Fibroblast of lung (primary cell): Measurements from ENCODE around the gene FRMD4A. TPM values are rescaled to one million over a fixed set of nuclear protein-coding genes. Genes with fewer than 3 reads are reported as not detected.
A peak's percentile ranks its signal among the peaks of the same experiment; 100 is the strongest.
"Not testable (repeated sequence)": the region's sequence is repeated elsewhere in the genome, so short reads cannot be mapped to it uniquely, and the experiment has no call there.

Experiments used
- DNase-seq, 2 donors: peaks; one replicate each; pipeline versions ENCODE4 v3.0.0 to v3.0.0-alpha.2; 2010; ENCODE audit warnings: low read depth in 2 of 2
- H2AFZ ChIP-seq: 2 replicates; pipeline ENCODE4 v1.5.1; 2012; ENCODE audit warnings: low read length, control low read depth, inconsistent platforms
- H3K27ac ChIP-seq: 2 replicates; pipeline ENCODE4 v1.5.1; 2011; ENCODE audit warnings: low read length, control low read depth; ENCODE audit not compliant: insufficient read depth
- H3K27me3 ChIP-seq: 2 replicates; pipeline ENCODE4 v1.5.1; 2011; ENCODE audit warnings: mild to moderate bottlenecking, low read length; ENCODE audit not compliant: control insufficient read depth, insufficient read depth
- H3K36me3 ChIP-seq: 2 replicates; pipeline ENCODE4 v1.5.1; 2011; ENCODE audit warnings: low read length; ENCODE audit not compliant: control insufficient read depth, insufficient read depth
- H3K4me1 ChIP-seq: 2 replicates; pipeline ENCODE4 v1.5.1; 2011; ENCODE audit warnings: low read length; ENCODE audit not compliant: control insufficient read depth, insufficient read depth; ENCODE audit errors: extremely low read depth
- H3K4me2 ChIP-seq: 2 replicates; pipeline ENCODE4 v1.5.1; 2011; ENCODE audit warnings: low read length, control low read depth; ENCODE audit not compliant: insufficient read depth; ENCODE audit errors: extremely low read depth
- H3K4me3 ChIP-seq, 4 experiments: fragments of 200-600 bp in 1 of 4; sonication (generic) in 1 of 4; replicated peaks in 1 of 4; 2 replicates each; pipeline ENCODE4 v1.5.1; 2011 to 2016; ENCODE audit warnings: low read length in 4 of 4, low read depth in 3 of 4, mild to moderate bottlenecking in 3 of 4, control low read depth in 2 of 4, inconsistent platforms in 1 of 4, mixed read lengths in 1 of 4; ENCODE audit not compliant: insufficient read depth in 1 of 4; ENCODE audit errors: control extremely low read depth in 1 of 4
- H3K79me2 ChIP-seq: 2 replicates; pipeline ENCODE4 v1.5.1; 2012; ENCODE audit warnings: mild to moderate bottlenecking, low read length, inconsistent platforms; ENCODE audit not compliant: control insufficient read depth, insufficient read depth
- H3K9ac ChIP-seq: 2 replicates; pipeline ENCODE4 v1.5.1; 2011; ENCODE audit warnings: mild to moderate bottlenecking, low read length, control low read depth; ENCODE audit not compliant: insufficient read depth
- H3K9me3 ChIP-seq: 2 replicates; pipeline ENCODE4 v1.5.1; 2012; ENCODE audit warnings: low read depth, low read length; ENCODE audit not compliant: control insufficient read depth, insufficient read depth
- H4K20me1 ChIP-seq: 2 replicates; pipeline ENCODE4 v1.5.1; 2011; ENCODE audit warnings: low read length; ENCODE audit not compliant: control insufficient read depth, insufficient read depth; ENCODE audit errors: extremely low read depth
- EZH2 ChIP-seq: IDR thresholded peaks from 2 replicates; pipeline ENCODE4 v1.5.1; 2012; ENCODE audit warnings: low read length, control low read depth, mild to moderate bottlenecking; ENCODE audit errors: missing control alignments
- polyA plus RNA-seq, 2 donors: library from polyadenylated mRNA; depleted of rRNA in 1 of 2; stranded (reverse) in 1 of 2; unstranded in 1 of 2; fragments of >200 nt; gene quantifications; 2 replicates each; pipeline ENCODE4 v1.2.1, GENCODE V29; 2011 to 2012; ENCODE audit warnings: missing spikeins in 1 of 2
- total RNA-seq: library from RNA; depleted of rRNA; stranded (reverse); fragments of >200 nt; gene quantifications from 2 replicates; pipeline ENCODE4 v1.2.1, GENCODE V29; 2014
- TF ChIP-seq, protein P1 (sequence below), 2 donors: IDR thresholded peaks in 1 of 2; conservative IDR thresholded peaks in 1 of 2; 1 replicate in 1 of 2; 2 replicates in 1 of 2; pipeline ENCODE4 v1.5.1; 2011 to 2012; ENCODE audit warnings: low read length in 2 of 2, control low read depth in 1 of 2, inconsistent platforms in 1 of 2, low read depth in 1 of 2, mild to moderate bottlenecking in 1 of 2

Gene FRMD4A
- total and polyA plus RNA-seq, 2 donors (not counting 1 experiment from before 2014, with no cell fraction given) = 26.9 to 63.6 TPM

DNA sequence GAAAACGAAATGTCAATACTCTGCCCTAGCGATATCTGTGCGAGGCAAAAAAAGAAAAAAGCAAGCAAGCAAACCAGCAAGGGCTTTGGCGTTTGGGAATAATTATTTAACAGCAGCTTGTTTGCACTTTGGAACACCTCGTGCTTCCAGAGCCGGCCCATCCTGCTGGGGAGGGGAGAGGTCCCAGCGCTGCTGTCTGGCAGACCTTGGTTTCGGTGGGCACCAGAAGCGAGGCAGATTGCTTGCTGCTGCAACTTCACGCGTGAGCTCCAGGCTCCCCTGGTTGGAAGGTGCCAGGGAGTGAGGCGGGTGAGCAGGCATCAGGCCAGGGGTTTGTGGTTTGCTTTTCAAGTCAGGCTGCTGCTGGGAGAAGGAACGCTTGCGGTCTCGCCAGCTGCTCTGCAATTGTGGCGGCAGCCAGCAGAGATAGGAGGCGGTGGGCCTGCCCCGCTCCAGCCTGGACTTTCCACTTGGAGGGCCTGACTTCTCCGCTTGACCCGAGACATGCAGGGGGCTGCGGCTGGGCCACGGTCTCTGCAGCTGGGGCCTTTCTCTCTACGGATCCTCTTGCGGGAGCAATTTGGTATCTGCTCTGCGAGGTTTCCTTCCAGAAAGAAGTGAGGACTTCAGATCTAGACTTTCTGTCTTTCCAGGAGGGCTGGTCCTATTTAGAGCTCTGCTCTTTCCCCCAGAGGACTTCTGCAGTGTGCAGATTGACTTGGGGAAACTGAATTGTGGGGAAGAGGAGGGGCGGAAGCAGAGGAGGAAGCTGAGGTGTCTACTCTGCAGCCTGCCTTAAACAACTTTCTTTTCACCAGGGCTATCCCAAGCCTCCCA, 612.6 kb downstream of the FRMD4A start:
- Histone ChIP-seq H3K27ac (peak overlapping the region; percentile 77), H3K27me3 (no peaks in the 10 kb centered on the region), H3K4me2 (peak overlapping the region; percentile 83), H3K9me3 (no peaks in the 10 kb centered on the region), H4K20me1 (no peaks in the 10 kb centered on the region), H3K4me1 (peaks cover 30% of the 10 kb centered on the region), H3K79me2 (no peaks in the 10 kb centered on the region), H3K4me3 (peak overlapping the region in 3 of 4 experiments; percentile 7 to 46 (median 41)), H3K9ac (peak overlapping the region; percentile 54), H3K36me3 (no peaks in the 10 kb centered on the region), H2AFZ (no peak overlapping the region)
- peak; percentile 94 to 98 for DNase-seq
- TF ChIP-seq, protein P1, sequence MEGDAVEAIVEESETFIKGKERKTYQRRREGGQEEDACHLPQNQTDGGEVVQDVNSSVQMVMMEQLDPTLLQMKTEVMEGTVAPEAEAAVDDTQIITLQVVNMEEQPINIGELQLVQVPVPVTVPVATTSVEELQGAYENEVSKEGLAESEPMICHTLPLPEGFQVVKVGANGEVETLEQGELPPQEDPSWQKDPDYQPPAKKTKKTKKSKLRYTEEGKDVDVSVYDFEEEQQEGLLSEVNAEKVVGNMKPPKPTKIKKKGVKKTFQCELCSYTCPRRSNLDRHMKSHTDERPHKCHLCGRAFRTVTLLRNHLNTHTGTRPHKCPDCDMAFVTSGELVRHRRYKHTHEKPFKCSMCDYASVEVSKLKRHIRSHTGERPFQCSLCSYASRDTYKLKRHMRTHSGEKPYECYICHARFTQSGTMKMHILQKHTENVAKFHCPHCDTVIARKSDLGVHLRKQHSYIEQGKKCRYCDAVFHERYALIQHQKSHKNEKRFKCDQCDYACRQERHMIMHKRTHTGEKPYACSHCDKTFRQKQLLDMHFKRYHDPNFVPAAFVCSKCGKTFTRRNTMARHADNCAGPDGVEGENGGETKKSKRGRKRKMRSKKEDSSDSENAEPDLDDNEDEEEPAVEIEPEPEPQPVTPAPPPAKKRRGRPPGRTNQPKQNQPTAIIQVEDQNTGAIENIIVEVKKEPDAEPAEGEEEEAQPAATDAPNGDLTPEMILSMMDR (conservative IDR thresholded peaks at IDR 0.05 in 1 of 2, IDR thresholded peaks at IDR 0.05 in 1 of 2; ENCODE audit: low read depth in 1 of 2, low read length in 2 of 2) = no peak
- no peak for TF ChIP-seq EZH2

DNA sequence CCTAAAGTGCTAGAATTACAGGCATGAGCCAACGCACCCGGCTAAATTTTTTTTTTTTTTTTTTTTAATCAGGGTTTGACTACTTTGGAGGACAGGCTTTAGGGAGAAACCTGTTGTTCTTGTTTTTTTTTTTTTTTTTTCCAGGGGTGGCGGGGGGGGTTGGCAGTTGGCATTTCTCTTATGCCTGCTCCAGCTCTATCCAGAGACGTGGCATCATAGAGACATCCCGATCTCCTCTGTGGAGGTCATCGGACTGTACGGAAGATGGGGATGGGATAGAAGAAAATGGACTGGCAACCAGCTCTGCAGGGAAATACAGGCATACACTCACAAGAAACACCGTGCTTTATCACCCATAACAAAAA, 613.2 kb downstream of the FRMD4A start:
- no peaks in the 10 kb centered on the region for H3K36me3 ChIP-seq
- no peak overlapping the region for H2AFZ ChIP-seq
- no peaks in the 10 kb centered on the region for H3K27me3 ChIP-seq
- peak overlapping the region; percentile 77 for H3K27ac ChIP-seq
- no peaks in the 10 kb centered on the region for H3K9me3 ChIP-seq
- H3K4me3 ChIP-seq = peak overlapping the region in 2 of 4 experiments; percentile 41 to 46
- H4K20me1 ChIP-seq = no peaks in the 10 kb centered on the region
- H3K4me1 ChIP-seq = peaks cover 33% of the 10 kb centered on the region
- H3K4me2 ChIP-seq = peak overlapping the region; percentile 83
- H3K79me2 ChIP-seq = no peaks in the 10 kb centered on the region
- no peak for TF ChIP-seq EZH2
- TF ChIP-seq, protein P1 (conservative IDR thresholded peaks at IDR 0.05 in 1 of 2, IDR thresholded peaks at IDR 0.05 in 1 of 2; ENCODE audit: low read depth in 1 of 2, low read length in 2 of 2) = no peak
- no peak for DNase-seq
- H3K9ac ChIP-seq = no peak overlapping the region

DNA sequence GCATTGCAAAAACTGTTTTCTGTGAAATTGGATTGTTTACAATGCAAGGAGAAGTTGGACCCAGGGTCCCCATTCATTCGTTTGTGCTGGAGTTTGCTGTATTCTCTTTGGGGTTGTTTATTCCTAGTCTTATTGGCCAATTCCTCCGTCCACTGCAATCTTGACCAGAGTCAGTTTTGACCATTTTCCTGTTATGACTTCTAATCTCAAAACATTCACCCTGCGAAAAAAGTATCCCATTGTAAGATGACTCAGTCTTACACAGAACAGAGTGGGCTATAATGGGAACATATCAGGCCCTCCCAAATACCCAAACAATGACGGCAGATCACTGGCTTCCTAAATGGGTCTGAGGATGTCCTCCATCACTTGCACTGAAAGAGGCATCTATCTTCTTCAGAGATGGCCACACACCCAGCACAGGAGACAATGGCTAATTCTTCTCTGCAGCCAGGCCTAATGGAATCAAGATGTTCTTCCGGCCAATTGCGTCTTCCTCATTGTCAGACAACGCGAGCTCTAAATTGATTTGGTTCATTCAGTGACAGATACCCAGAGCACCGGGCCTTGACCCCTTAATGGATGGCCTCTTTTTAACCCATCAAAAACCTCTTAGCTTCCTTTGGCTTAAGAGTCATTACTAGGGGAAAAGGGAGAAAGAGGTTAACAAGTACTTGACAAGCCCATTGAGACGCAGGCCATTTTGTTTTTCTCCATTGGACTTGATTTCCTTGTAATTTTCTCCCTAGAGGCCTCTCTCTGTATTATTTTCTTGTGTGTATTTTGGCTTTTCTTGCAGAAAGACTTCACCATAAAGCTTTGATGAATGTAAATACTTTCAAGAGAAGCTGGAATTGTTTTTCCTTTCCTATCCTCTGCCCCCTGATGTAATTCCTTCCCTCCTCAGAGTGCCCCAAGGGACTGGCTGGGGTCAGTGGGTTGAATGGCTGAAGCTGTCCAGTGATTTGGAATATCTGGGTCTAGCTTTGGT, 614.3 kb downstream of the FRMD4A start:
- Histone ChIP-seq H3K4me3 (no peak overlapping the region), H3K9ac (no peak overlapping the region), H3K4me1 (peaks cover 38% of the 10 kb centered on the region), H3K27me3 (no peaks in the 10 kb centered on the region), H3K9me3 (no peaks in the 10 kb centered on the region), H3K36me3 (no peaks in the 10 kb centered on the region), H4K20me1 (no peaks in the 10 kb centered on the region), H2AFZ (no peak overlapping the region), H3K27ac (peak overlapping the region; percentile 77), H3K4me2 (no peak overlapping the region), H3K79me2 (no peaks in the 10 kb centered on the region)
- TF ChIP-seq, protein P1 (conservative IDR thresholded peaks at IDR 0.05 in 1 of 2, IDR thresholded peaks at IDR 0.05 in 1 of 2; ENCODE audit: low read depth in 1 of 2, low read length in 2 of 2) = no peak
- TF ChIP-seq EZH2 = no peak
- DNase-seq = peak; percentile 88 to 96

DNA sequence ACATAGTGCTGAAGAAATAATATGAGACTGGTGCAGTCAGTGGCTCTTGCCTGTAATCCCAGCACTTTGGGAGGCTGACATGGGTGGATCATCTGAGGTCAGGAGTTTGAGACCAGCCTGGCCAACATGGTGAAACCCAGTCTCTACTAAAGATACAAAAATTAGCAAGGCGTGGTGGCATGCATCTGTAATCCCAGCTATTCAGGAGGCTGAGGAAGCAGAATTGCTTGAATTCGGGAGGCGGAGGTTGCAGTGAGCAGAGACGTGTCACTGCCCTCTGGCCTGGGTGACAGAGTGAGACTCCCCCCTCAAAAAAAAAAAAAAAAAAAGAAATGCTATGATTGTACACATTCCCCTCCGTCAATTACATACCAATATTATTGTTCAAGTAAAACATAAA, 615.1 kb downstream of the FRMD4A start:
- not testable (repeated sequence) for H4K20me1 ChIP-seq, H2AFZ ChIP-seq, H3K4me3 ChIP-seq, DNase-seq, H3K9me3 ChIP-seq, H3K4me2 ChIP-seq, H3K36me3 ChIP-seq, H3K9ac ChIP-seq, H3K27me3 ChIP-seq, H3K79me2 ChIP-seq
- Histone ChIP-seq H3K27ac (peak overlapping the region; percentile 77), H3K4me1 (peaks cover 38% of the 10 kb centered on the region)
